Activated CD4-positive, alpha-beta T cell treated with anti-CD3 and anti-CD28 coated beads, Interleukin-2, amount 50 U/mL, for 4 hours (primary cell): ENCODE measurements around the gene BRICD5.

ENCODE experiments used
- DNase-seq, 2 experiments: peaks; one replicate each; pipeline ENCODE4 v3.0.0-alpha.2; 2020

The BRICD5 gene

DNA sequence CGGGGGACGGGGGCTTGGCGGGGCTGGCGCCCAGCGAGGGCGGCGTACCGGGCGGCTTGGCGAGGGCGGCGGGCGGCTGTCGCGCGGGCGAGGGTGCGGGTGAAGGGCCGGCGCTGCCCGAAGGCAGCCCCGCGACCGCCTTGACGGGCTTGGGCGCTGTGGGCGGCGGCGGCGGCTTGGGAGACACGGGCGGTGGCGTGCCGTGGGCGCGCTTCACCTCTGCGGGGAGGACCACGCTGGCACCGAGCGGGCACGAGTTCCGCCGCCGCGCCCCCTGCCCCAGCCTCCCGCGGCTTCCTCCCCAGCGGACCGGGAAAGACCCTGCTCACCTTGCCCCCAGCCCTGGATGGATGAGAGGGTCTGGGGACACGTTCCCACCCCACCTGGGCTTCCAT is 31.6 kb downstream of the BRICD5 start:
- no peak for DNase-seq

DNA sequence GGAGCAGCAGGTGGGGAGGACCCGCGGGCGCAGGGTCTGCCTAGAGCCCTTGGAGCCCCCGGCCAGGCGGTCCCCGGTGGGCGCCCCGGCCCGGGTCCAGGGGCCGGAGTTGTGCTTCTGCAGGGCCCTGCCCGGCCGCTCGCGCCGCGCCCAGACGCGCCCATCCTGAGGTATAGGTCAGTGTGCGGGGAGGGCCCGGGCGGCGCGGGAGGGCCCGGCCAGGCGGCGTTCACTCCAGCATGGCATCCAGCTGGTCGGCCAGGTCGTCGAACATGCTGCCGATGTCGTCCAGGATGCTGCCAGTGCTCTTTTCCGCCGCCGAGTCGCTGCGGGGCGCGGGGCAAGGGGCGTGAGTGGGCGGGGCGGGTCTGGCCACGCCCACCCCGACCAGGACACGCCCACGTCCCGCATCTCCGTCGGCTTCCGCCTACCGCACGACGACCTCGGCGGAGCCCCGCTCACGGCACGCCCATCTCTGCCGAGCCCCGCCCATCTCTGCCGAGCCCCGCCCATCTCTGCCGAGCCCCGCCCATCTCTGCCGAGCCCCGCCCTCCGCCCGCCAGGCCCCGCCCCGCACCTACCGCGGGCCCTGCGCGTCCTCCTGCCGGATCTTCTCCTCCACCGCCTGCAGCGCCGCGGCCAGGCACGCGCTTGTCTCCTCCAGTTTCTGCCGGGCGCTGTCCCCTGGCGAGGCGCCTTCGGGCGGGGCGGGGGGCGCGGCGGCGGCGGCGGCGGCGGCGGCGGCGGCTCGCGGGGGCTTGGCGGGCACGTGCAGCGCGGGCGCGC is 32.1 kb downstream of the BRICD5 start:
- peak in 1 of 2 experiments; percentile 9 for DNase-seq

- no peak for DNase-seq
Observed at GRCh38 chr16:2177561-2177960, 33.1 kb downstream of the BRICD5 start.

- DNase-seq = no peak
Observed at GRCh38 chr16:2177101-2177500, 33.6 kb downstream of the BRICD5 start.

- no peak for DNase-seq
Observed at GRCh38 chr16:2176047-2176446, 34.6 kb downstream of the BRICD5 start.

GRCh38 chr16:2175454-2175853 is 35.2 kb downstream of the BRICD5 start:
- DNase-seq = no peak

DNA sequence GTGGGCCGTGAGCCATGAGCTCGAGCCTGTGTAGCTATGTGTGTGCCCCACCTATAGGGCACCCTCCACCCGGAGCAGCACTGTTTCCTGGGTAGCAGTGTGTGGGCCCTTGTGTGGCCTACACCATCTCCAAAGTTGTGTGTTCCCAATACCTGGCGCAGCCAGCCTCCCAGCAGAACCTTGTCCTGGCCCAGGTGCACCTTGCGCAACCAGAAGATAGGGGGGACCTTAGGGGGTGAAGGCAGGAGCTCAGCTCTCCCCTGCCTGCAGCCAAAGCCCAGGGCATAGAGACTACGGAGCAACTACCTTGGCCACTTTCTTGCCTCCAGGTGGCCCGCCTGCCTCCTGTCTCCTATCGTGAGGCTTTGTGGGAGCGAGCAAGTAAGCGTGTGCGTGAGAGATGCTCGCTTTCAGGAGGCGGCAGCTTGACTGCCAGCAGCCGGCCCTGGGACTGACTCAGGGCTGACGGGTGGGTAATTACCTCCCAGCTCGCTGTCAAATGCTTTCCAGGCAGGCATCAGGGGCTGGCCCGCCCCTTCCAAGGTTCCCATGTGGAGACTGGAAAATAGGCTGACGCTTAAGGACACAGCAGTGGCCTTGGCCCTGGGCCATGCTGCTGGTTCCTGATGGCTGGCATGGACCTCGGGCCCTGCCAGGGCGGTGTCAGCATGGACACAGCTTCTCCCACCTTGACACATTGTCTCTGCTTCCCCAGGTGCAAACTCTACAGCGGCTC is 36.1 kb downstream of the BRICD5 start:
- no peak for DNase-seq

DNA sequence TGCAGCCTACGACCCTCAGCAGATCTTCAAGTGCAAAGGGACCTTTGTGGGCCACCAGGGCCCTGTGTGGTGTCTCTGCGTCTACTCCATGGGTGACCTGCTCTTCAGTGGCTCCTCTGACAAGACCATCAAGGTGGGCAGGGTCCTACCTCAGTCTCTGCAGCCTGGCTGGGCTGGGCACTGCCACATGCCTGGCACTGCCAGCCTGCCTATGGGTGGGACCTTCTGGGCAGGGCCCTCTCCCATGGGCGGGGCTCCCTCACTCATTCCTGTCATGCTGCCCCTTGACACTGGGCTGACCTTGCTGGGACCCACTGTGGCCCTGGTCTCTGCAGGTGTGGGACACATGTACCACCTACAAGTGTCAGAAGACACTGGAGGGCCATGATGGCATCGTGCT is 36.7 kb downstream of the BRICD5 start:
- DNase-seq = no peak

GRCh38 chr16:2173366-2173765 is 37.3 kb downstream of the BRICD5 start:
- no peak for DNase-seq

DNA sequence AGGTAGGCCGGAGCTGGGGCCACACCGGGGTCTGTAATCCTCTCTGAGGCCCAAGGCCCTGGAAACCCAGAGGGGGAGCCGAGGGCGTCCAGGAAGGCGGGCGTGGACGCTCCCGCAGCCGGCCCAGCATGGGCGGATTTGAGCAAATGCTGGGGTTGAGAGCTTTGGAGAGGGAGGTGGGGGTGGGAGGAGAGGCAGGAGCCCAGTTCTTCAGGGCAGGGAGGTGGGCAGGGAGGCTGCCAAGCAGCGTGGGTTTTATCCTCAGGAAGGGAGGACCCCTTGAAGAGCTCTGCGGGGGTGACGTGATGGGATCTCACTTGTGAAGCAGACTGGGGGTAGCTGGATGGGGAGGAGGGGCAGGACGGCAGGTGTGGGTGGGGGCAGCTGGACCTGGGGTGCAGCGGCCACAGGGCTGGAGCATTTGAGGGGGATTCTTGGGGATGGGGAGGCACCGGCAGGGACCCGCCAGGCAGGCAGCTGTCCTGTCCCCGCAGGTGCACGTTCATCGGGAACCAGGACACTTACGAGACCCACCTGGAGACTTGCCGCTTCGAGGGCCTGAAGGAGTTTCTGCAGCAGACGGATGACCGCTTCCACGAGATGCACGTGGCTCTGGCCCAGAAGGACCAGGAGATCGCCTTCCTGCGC is 37.9 kb downstream of the BRICD5 start:
- DNase-seq = no peak

GRCh38 chr16:2171601-2172178 is 39.0 kb downstream of the BRICD5 start:
- no peak for DNase-seq

GRCh38 chr16:2170587-2171435 is 39.9 kb downstream of the BRICD5 start:
- DNase-seq = no peak

DNA sequence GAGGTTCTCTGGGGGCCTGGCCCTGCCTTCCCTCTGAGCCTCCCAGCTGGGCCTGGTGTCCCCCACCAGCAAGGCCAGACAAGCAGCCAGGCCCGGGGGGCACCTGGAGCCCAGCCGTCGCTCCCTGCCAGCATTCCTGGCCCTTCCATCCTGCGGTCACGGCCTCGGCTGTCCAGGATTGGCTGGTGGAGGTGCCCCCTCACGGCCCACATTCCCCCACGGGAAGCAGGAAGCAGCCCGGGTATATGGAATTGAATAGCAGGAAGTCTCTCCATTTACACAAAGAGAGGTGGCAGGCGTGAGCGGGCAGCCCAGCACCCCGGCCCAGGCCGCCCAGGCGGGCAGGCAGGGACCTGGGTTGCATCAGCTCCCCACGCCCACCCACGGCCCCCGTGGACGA is 40.6 kb downstream of the BRICD5 start:
- DNase-seq = no peak

GRCh38 chr16:2167068-2167638 is 43.5 kb downstream of the BRICD5 start:
- DNase-seq = no peak

- DNase-seq = no peak
Observed at GRCh38 chr16:2166263-2167067, 44.2 kb downstream of the BRICD5 start.

DNA sequence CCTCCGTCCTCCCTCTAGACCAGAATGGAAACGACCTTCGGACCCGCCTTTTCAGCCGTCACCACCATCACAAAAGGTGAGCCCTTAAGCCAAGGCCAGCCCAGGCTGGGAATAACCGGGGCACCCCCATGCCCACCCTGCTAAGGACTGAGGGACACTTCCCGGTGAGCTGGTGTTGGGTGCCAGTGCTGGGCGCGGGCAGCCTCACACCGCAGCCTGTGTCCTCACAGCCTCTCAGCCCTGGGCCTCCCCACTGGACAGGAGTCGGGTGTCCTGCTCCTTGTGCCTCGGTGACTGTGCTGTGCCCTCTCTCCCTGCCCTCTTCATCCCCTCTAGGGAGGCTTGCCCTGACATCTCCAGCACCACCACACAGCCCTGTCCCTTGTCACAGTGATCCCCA is 44.8 kb downstream of the BRICD5 start:
- no peak for DNase-seq

GRCh38 chr16:2163211-2163881 is 47.3 kb downstream of the BRICD5 start:
- no peak for DNase-seq

- no peak for DNase-seq
Observed at GRCh38 chr16:2162676-2163118, 48.0 kb downstream of the BRICD5 start.

- DNase-seq = no peak
Observed at GRCh38 chr16:2161911-2162310, 48.8 kb downstream of the BRICD5 start.

DNA sequence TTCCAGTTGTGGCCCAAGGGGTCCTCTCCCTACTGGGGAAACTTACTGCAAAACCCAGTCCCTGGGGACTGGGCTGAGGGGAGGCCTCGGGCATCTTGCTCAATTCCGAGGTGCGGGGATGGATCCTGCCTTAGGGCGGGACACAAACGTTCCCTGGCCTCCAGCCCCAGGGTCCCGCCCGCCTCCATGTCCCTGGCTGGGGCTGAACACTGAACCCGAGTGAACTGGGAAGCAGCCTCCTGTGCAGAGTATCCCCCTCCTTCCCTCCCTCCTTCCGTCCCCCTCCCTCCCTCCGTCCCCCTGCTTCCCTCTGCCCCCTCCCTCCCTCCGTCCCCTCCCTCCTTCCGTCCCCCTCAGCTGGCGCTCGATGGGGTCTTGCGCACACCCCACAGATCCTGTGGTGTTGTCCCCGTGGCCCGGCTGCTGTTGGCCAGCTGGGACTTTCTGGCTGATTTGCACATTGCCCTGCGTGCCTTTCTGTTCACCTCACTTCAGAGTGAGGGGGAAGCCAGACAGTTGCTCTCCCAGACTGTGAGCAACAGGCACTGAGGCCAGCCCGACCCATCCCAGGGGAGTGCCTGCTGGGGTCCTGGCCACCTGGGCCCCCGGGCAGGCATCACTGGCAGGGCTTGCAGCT is 49.6 kb downstream of the BRICD5 start:
- DNase-seq = no peak
